Pancreas (tissue), 10 donors: ENCODE data around the gene CC2D1A. TPM values are rescaled to one million over a fixed set of nuclear protein-coding genes. Genes with fewer than 3 reads are reported as not detected.
A peak's percentile ranks its signal among the peaks of the same experiment; 100 is the strongest.

Source experiments
- ATAC-seq, 4 donors: fragments of 200-7000 bp; cut with Tn5 transposase; one replicate each; pipeline versions ENCODE4 v1.8.0 to v1.9.1; 2020; ENCODE audit warnings: mild to moderate bottlenecking in 4 of 4, moderate library complexity in 4 of 4
- DNase-seq, 6 donors: peaks; one replicate each; pipeline ENCODE4 v3.0.0-alpha.2; 2020
- FAIRE-seq: peaks from 2 replicates; lab custom pipeline; 2012; peaks lifted over from hg19 to GRCh38; lab: Jason Lieb, UNC
- H3K27ac ChIP-seq, 4 donors: fragments of 200-600 bp; sonication (generic); 1 replicate in 3 of 4; 2 replicates in 1 of 4; pipeline versions ENCODE4 v1.5.0 to v1.8.0; 2020
- H3K27me3 ChIP-seq, 4 donors: fragments of 200-600 bp; one replicate each; pipeline ENCODE4 v1.8.0; 2021
- H3K36me3 ChIP-seq, 3 donors: fragments of 200-600 bp; sonication (generic) in 1 of 3; one replicate each; pipeline versions ENCODE4 v1.5.0 to v1.8.0; 2020 to 2021
- H3K4me1 ChIP-seq, 3 donors: fragments of 200-600 bp; one replicate each; pipeline ENCODE4 v1.8.0; 2021
- H3K4me3 ChIP-seq, 4 donors: fragments of 200-600 bp; sonication (generic) in 2 of 4; one replicate each; pipeline versions ENCODE4 v1.5.0 to v1.8.0; 2020 to 2021
- H3K9me3 ChIP-seq, 4 donors: fragments of 200-600 bp; one replicate each; pipeline ENCODE4 v1.8.0; 2021
- WGBS, 2 donors: extraction: QIAGEN DNeasy Blood & Tissue Kit; methylation state at CpG; one replicate each; pipeline ENCODE4 v1.1.7; 2013; 5-methylcytosine and 5-hydroxymethylcytosine counted together
- intact Hi-C, 3 donors: fragments of 100-400 bp; cut with DNase I; formaldehyde crosslinking; loops; one replicate each; pipeline versions ENCODE4 v1.11.1 to v1.14.2; 2022
- polyA plus RNA-seq, 2 donors: library from polyadenylated mRNA; stranded (reverse); fragments of 200-250 nt; gene quantifications; one replicate each; pipeline ENCODE4 v1.2.3, GENCODE V29; 2013
- total RNA-seq, 6 donors: library from RNA; stranded (reverse); fragmentation: NEBNext Ultra II Directional in 4 of 6; extraction: Animal tissue kit (Norgen Biotek cat#: 25700) in 4 of 6; gene quantifications; one replicate each; pipeline versions ENCODE4 v1.2.1 to v1.2.4, GENCODE V29; 2021 to 2023
- TF ChIP-seq, protein P1 (sequence below), 4 donors: fragments of 200-600 bp; sonication (generic) in 3 of 4; IDR thresholded peaks; one replicate each; pipeline versions ENCODE4 v1.5.0 to v1.8.0; 2021; ENCODE audit warnings: antibody characterized with exemption in 4 of 4
- donor health status: healthy with polysubstance abuse.
- donor health status: DM: no; HTN: no; CAD: no; lungs with moderate emphysema.
- donor health status: DM: no; HTN: no; CAD: no.
- donor health status: control.
- donor health status: control.
- donor health status: Bipolar disorder and iron deficiency.
- donor health status: DM: yes; HTN: yes; CAD: no.
- donor health status: DM: no; HTN: no; CAD: no.
- donor health status: DM: no; HTN: no; CAD: no.
- donor health status: DM: yes; HTN: yes; CAD: no.

The CC2D1A gene
- total and polyA plus RNA-seq, 8 donors = 23.0 to 78.6 (median 27.2) TPM

GRCh38 chr19:13974073-13974472 lies 68.1 kb downstream of the CC2D1A start:
- FAIRE-seq (no peak), DNase-seq (no peak), ATAC-seq (peak in 3 of 4 donors; percentile 23 to 64 (median 35))
- Histone ChIP-seq H3K27ac (no peak overlapping the region), H3K4me1 (no peaks in the 10 kb centered on the region), H3K27me3 (no peaks in the 10 kb centered on the region), H3K9me3 (no peaks in the 10 kb centered on the region), H3K36me3 (peaks cover 0 to 19% (median 0%) of the 10 kb centered on the region in 3 donors), H3K4me3 (no peak overlapping the region)
- 73 to 78% methylated on average over 12 of the region's 12 CpGs for WGBS, 2 donors
- intact Hi-C loops = no loop called here
- TF ChIP-seq, protein P1, sequence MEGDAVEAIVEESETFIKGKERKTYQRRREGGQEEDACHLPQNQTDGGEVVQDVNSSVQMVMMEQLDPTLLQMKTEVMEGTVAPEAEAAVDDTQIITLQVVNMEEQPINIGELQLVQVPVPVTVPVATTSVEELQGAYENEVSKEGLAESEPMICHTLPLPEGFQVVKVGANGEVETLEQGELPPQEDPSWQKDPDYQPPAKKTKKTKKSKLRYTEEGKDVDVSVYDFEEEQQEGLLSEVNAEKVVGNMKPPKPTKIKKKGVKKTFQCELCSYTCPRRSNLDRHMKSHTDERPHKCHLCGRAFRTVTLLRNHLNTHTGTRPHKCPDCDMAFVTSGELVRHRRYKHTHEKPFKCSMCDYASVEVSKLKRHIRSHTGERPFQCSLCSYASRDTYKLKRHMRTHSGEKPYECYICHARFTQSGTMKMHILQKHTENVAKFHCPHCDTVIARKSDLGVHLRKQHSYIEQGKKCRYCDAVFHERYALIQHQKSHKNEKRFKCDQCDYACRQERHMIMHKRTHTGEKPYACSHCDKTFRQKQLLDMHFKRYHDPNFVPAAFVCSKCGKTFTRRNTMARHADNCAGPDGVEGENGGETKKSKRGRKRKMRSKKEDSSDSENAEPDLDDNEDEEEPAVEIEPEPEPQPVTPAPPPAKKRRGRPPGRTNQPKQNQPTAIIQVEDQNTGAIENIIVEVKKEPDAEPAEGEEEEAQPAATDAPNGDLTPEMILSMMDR (IDR thresholded peaks at IDR 0.05) = no peak

DNA sequence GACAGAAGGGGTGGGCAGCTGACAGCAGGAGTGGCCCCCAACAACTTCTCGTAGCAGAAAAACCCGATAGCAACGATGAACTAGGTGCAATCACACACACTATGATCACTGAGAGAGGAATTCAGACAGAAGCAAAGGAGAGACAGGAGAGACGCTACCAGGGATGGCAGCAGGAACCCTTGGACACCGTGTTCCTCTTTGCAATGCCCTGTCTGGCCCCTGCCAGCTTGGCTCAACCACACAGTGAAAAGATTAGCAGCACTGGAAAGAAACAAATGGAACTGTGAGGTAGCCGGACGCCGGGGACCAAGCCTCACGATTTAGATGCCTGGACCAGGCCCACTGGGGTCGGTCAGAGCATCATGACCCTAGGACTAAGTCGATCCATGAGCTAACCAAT lies 69.9 kb downstream of the CC2D1A start:
- peaks cover 0 to 10% (median 0%) of the 10 kb centered on the region in 3 donors for H3K36me3 ChIP-seq

DNA sequence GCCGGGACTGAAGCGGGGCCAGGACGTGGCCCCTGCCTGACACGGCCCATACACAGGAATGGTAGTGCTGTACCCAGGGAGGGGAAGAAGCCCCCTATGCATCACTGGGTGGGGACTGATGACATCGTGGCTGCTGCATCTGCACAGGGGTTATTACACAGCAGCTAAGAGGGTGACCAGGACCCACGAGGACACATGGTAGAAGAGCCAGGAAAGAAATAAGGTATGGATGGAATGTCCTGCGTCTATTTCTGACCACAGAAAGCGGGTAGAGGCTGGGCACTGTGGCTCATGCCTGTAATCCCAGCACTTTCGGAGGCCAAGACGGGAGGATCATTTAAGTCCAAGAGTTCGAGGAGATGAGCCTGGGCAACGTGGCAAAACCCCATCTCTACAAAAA lies 70.4 kb downstream of the CC2D1A start:
- no peak overlapping the region for H3K4me3 ChIP-seq
- TF ChIP-seq, protein P1 (IDR thresholded peaks at IDR 0.05) = no peak
- no peaks in the 10 kb centered on the region for H3K4me1 ChIP-seq
- no peak overlapping the region for H3K27ac ChIP-seq
- no peak for DNase-seq
- no peaks in the 10 kb centered on the region for H3K27me3 ChIP-seq
- H3K36me3 ChIP-seq = peaks cover 0 to 6% (median 0%) of the 10 kb centered on the region in 3 donors
- WGBS, 2 donors = 91 to 93% methylated on average over 12 of the region's 12 CpGs
- no peak for ATAC-seq
- no peak for FAIRE-seq
- intact Hi-C loops = no loop called here
- H3K9me3 ChIP-seq = no peaks in the 10 kb centered on the region

More for the DNA sequence above, 69.9 kb downstream of the CC2D1A start:
- Histone ChIP-seq H3K9me3 (no peaks in the 10 kb centered on the region), H3K27ac (no peak overlapping the region), H3K4me1 (no peaks in the 10 kb centered on the region), H3K4me3 (no peak overlapping the region), H3K27me3 (no peaks in the 10 kb centered on the region)
- TF ChIP-seq, protein P1 (IDR thresholded peaks at IDR 0.05) = no peak
- intact Hi-C loops = no loop called here
- WGBS, 2 donors = 89 to 93% methylated on average over 11 of the region's 11 CpGs
- FAIRE-seq = no peak
- no peak for ATAC-seq
- DNase-seq = no peak

DNA sequence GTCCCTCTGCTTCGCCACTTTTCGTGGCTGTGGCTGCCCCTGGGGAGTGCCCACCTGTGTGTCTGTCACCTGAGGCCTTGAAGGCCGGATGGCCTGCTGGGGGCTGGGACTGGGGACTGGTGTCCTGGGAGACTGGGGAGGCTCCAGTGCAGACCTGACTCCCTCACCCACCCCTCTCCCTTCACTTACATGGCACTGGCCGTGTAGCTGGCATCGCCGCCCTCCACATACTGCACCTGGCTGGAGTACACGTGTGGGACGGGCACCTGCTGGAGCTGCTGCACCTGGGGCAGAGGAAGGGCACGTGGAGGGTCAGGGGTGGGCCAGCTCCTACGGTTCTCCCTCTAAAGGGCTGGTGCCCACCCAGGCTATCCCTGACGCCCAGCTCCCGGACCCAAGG lies 71.8 kb downstream of the CC2D1A start:
- intact Hi-C loops = no loop called here
- WGBS, 2 donors = 91 to 94% methylated on average over 12 of the region's 12 CpGs
- Histone ChIP-seq H3K36me3 (peaks cover 0 to 7% (median 0%) of the 10 kb centered on the region in 3 donors), H3K9me3 (no peaks in the 10 kb centered on the region), H3K27me3 (no peaks in the 10 kb centered on the region), H3K4me1 (no peaks in the 10 kb centered on the region), H3K27ac (no peak overlapping the region), H3K4me3 (no peak overlapping the region)
- no peak for FAIRE-seq
- no peak for ATAC-seq
- no peak for DNase-seq
- TF ChIP-seq, protein P1 (IDR thresholded peaks at IDR 0.05) = no peak
